ENCODE results near the gene ALDH1L2. TPM values are rescaled to one million over a fixed set of nuclear protein-coding genes. Genes with fewer than 3 reads are reported as not detected.

Gene ALDH1L2
- total RNA-seq, 1 donor from 2014 or later, result 0.18 TPM

DNA sequence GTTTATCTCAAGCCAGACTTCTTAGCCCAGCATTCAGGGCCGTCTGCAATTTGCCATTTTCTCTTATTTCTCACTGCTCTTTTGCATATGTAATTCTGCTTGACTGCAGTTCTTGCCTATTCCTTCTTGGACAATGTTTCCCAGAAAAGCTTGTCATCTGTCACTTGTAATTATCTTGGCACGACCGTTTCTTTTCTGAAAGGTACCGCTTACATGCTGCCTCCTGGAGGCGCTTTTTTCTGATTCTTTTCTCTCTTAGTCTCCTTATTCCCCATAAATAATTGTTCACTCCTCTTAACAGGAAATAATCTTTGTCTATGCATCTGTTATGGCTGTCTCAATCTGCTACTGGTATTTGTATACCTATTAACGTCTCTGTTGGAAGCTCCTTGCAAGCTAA, 1.2 kb upstream of the ALDH1L2 start:
- no peak for DNase-seq (ENCODE audit: low spot score)

DNA sequence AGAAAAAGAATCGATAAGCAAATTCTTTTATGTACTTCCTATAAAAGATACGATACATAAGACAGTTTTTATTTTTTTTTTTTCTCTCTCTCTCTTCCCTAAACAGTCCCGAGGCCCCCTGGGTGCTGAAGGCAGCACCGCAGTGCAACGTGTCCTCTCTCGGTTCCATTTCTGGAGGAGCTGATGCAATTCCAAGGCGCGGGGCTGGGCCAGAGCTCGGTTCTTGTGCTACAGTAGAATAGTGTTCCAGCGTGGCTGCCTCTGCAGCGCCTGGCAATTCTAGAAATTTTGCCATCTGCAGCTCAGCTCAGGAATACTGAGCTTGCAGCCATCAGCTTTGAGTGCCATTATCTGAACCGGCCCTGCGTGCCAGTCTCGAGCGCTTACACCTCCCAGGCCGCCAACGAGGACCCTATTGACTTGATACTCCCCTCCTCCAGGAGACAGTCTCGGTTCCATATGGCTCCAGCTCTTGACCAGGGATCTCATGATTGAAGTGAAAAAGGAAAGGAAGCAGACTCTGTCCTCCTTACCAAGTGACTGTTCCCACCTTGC, 630 bp downstream of the ALDH1L2 start:
- ATAC-seq (peak; percentile 17), DNase-seq (ENCODE audit: low spot score) (no peak)

More for the DNA sequence above, 1.2 kb upstream of the ALDH1L2 start:
- no peak for ATAC-seq

DNA sequence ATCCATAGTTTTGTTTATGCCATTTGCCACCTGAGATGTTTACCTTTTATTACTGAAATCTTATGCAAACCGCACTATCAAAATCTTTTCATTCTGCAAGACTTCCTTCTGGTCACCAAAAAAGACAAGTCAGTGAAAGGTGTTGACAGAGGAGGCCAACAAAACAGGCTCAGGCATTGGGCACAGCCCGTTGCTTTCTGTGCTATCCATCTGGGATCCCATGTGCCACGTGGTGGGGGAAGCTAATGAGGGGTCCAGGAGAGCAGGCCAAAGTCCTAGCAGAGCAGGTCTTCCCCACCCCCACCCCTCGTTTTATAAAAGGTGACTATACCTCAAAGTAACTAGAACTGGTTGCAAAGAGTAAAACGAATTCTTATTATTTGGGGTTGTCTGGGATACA, 1.2 kb downstream of the ALDH1L2 start:
- ATAC-seq (no peak), DNase-seq (ENCODE audit: low spot score) (no peak)

- DNase-seq (ENCODE audit: low spot score) (no peak), ATAC-seq (no peak)
Observed at GRCh38 chr12:105078712-105079570, 5.3 kb downstream of the ALDH1L2 start.

DNA sequence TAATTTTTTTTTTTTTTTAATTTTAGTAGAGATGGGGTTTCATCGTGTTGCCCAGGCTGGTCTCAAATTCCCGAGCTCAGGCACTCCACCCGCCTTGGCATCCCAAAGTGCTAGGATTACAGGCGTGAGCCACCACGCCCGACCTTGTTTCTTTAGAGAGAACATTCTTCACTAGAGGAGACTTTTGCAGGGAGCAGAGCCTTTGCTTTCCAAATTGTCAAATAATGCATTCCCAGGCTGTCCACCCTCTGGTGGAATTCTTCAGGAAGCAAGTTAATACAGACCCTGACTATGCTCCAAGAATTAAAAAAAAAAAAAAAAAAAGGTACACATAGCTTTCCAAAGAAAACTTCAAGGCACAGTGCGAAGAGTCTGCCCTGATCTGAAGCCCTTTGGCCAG, 6.8 kb downstream of the ALDH1L2 start:
- DNase-seq (ENCODE audit: low spot score) (no peak), ATAC-seq (no peak)

DNA sequence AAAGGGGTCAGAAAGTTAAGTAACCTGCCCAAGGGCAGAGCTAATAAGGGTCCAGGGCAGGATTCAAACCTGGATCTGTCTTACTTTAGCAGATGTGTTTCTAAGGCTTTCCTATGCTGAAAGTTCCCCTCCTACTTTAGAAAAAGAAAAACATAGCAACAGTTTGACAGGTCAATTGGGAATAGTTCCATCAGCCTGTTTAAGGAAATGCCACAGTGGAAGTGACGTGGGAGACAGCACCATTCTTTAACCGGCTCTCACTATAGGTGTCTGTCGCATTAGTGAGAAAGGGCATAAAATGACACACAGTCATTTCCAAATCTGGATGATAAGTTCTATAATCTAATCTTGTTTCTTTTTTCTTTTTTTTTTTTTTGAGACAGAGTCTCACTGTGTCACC, 7.3 kb downstream of the ALDH1L2 start:
- ATAC-seq (no peak), DNase-seq (ENCODE audit: low spot score) (no peak)

GRCh38 chr12:105076098-105076497, 8.2 kb downstream of the ALDH1L2 start:
- DNase-seq (ENCODE audit: low spot score) (no peak), ATAC-seq (no peak)

- ATAC-seq (no peak), DNase-seq (ENCODE audit: low spot score) (no peak)
Observed at GRCh38 chr12:105072888-105073488, 11.3 kb downstream of the ALDH1L2 start.

- DNase-seq (ENCODE audit: low spot score), result no peak
Observed at GRCh38 chr12:105071981-105072380, 12.3 kb downstream of the ALDH1L2 start.

DNA sequence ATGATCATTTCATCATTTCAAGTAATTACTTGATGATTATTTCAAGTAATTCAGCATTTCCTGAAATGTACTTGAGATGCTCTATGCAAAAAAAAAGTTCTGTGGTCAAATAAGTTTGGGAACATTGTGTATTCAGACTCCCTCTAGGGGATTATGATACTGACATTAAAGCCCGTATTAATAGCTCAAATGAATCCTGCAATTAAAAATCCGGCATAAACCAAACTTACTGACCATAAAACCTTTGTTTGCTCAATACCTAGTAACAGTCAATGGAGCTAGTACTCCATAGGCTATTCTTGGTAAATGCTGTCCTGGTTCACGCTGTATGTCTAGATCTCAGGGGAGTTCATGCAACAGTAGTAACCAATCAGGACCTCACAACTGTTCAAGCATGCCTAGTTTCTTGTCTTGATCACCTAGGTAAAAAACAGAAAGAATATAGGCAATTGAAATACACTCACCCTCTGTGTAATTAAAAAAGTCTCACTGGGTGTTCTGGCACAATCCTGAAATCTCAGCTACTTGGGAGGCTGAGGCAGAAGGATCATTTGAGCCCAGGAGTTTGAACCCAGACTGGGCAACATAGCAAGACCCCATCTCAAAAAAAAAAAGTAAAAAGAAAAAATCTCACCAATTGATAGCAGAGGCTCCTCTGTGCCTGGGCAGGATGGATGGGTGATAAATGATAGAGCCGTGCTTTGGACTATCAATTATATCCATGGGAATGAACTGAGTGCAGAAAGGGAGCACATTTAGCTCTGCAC, 14.1 kb downstream of the ALDH1L2 start:
- DNase-seq (ENCODE audit: low spot score) (no peak), ATAC-seq (no peak)

More at GRCh38 chr12:105071981-105072380, 12.3 kb downstream of the ALDH1L2 start:
- ATAC-seq, result no peak

DNA sequence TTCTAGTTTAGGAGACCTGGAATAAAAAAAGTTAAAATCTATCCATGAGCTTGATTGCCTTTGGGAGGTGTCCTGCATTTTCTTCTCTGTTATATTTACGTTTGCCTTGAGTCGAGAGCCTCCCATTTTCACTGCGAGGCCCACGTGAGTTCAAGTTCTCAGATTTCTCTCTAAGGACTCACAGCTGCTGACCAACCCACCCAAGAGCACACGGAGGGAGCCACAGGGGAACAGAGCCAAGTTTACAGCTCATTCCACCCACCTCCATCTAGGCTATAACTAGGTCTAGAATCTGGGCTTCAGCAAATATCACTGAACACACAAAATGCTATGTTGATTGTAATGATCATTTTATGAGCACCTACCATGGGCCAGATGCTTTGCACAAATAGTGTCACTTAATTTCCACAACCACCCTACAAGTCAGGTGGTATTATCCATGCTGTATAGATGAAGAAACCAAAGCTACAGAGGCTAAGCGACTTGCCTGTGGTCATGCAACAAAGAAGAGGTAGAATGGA, 16.7 kb downstream of the ALDH1L2 start:
- ATAC-seq, result no peak

DNA sequence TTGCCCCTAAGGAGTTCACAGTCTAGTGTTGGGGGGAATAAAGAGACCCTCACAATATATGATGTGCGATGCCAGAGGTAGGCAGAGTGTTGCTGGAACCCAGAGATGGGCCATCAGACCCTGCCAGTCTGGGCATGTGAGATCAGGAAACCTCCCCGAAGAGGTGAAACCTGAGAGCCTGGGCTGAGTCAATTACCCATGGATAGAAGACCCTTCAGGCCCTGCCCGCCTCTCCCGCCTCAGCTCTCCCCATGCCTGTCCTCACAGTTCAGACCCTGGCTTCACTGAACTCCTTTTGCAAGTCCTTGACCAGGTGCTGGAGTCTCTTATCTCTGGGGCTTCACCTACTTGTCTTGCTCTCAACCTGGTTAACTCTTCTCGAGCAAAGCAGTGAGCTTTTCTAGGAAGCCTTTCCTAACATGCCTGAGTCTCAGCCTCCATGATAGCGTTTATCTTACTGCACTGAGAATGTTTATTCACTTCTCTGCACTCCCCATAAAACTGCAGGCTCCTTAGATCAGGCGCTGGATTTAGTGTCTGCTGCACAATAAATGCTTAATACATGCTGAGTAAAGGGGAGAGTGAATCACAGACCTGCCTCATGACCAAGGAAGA, 19.6 kb downstream of the ALDH1L2 start:
- DNase-seq (ENCODE audit: low spot score), result no peak
- ATAC-seq, result no peak

More for the DNA sequence above, 16.7 kb downstream of the ALDH1L2 start:
- DNase-seq (ENCODE audit: low spot score), result no peak

DNA sequence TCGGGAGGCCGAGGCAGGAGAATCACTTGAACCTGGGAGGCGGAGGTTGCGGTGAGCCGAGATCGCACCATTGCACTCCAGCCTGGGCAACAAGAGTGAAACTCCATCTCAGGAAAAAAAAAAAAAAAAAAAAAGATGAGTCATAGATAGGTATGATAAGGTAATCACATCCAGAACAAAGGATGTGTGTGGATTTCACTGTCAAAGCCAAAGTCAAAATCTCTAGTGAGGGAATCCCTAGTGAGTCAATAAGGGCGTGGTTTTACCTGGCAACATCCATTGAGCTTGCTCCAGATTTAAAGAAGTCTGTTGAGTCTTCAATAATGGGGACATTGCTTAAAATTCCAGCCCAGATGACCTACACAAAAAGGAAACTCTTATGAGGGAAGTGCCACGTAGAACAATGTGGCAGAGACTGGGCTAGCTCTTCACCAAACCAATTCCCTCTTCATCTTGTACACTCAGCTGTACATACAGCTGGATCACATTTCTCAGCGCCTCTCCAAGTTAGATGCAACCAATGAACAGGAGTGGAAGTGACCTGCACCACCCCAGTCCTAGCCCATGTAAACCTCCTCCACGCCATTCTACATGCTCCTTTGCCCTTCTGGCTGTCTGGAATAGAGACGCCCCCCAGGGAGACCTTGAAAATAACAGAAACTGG, 23.4 kb downstream of the ALDH1L2 start:
- no peak for ATAC-seq
- DNase-seq (ENCODE audit: low spot score), result no peak

GRCh38 chr12:105057174-105057573, 27.1 kb downstream of the ALDH1L2 start:
- DNase-seq (ENCODE audit: low spot score), result no peak
- ATAC-seq, result no peak

GRCh38 chr12:105053116-105053572, 31.1 kb downstream of the ALDH1L2 start:
- peak; percentile 83 for DNase-seq (ENCODE audit: low spot score)
- peak; percentile 100 for ATAC-seq

DNA sequence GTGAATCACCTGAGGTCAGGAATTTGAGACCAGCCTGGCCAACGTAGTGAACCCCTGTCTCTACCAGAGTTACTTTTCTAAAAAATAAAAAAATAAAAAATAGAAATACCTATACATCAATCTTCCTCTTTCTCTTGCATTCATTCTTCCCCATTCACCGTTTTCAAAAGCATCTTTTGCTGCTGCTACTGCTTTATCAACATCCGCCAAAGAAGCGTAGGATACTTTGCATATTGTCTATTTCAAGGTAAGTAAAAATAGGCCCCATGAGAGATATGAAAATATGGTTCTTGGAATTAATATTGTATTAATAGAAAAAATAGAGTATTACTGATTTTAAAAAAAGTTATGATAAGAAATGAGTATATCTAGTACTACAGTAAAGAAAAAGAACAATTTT, 32.3 kb downstream of the ALDH1L2 start:
- DNase-seq (ENCODE audit: low spot score) (no peak), ATAC-seq (no peak)

GRCh38 chr12:105048315-105048714, 35.9 kb downstream of the ALDH1L2 start:
- ATAC-seq (no peak), DNase-seq (ENCODE audit: low spot score) (no peak)

DNA sequence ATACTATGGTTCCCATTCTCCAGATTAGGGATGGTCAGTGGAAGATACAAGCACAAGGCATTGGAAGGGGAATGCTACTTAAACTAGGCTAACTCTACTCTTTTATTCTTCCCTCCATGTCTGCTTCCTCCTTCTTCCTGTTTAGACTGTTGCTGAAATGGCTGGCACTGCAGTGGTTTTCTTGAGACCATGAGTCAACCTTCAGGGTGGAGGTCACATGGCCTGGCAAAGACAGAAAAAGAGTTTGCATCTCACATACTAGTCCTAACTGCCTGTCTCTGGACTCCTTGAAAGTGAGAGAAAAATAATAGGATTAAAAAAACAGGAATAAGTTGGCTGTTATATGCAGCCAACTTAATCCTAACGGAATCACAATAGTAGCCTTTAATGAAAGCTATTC, 37.0 kb downstream of the ALDH1L2 start:
- DNase-seq (ENCODE audit: low spot score) (no peak), ATAC-seq (no peak)

- ATAC-seq (no peak), DNase-seq (ENCODE audit: low spot score) (no peak)
Observed at GRCh38 chr12:105041186-105041585, 43.1 kb downstream of the ALDH1L2 start.

DNA sequence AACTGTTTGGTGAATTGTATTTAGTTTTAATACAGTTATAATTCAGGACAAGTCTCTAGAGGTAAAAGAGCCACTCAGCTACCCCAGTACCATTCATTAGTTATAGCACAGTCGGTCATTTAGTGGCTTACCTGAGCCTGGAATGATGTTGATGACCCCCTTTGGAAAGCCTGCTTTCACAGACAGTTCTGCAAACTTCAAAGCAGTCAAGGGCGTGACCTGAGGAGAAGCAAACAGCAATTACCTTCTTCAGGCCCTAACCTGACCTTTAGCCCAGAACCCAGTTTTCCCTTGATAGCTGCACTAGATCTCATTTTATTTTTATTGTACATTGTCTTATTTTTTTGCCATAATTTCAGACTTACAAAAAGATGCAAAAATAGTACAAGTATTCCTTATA, 43.8 kb downstream of the ALDH1L2 start:
- DNase-seq (ENCODE audit: low spot score) (no peak), ATAC-seq (no peak)

Data from left lobe of liver (tissue), 2 donors.